OCI-LY1 (cell line): Measurements from ENCODE around the gene AMZ1.

ENCODE experiments used
- H2AFZ ChIP-seq: fragments of 200-600 bp; sonication (generic), shearing (Covaris generic); 2 replicates; pipeline ENCODE4 v1.6.0; 2014; ENCODE audit warnings: antibody characterized with exemption, mild to moderate bottlenecking, low read length
- H3F3A ChIP-seq: fragments of 200-600 bp; sonication (generic), shearing (Covaris generic); 2 replicates; pipeline ENCODE4 v1.6.0; 2014; ENCODE audit warnings: mild to moderate bottlenecking, antibody characterized with exemption, low read length, moderate library complexity; ENCODE audit not compliant: insufficient read depth
- H3K27ac ChIP-seq: fragments of 200-600 bp; sonication (generic); 2 replicates; pipeline ENCODE4 v1.5.1; 2014; ENCODE audit warnings: low read length, mixed run types, mild to moderate bottlenecking, low read depth; ENCODE audit not compliant: poor library complexity, severe bottlenecking
- H3K27me3 ChIP-seq: fragments of 200-600 bp; sonication (generic); 2 replicates; pipeline ENCODE4 v1.6.0; 2014; ENCODE audit warnings: antibody characterized with exemption, mild to moderate bottlenecking, low read length, moderate library complexity; ENCODE audit not compliant: insufficient read depth
- H3K36me3 ChIP-seq: fragments of 200-600 bp; sonication (generic); 2 replicates; pipeline ENCODE4 v1.6.1; 2014; ENCODE audit warnings: mild to moderate bottlenecking, antibody characterized with exemption, low read length, moderate library complexity, mixed read lengths; ENCODE audit not compliant: insufficient read depth
- H3K4me1 ChIP-seq: fragments of 200-600 bp; sonication (generic); 2 replicates; pipeline ENCODE4 v1.5.1; 2014; ENCODE audit warnings: mild to moderate bottlenecking, low read length, moderate library complexity; ENCODE audit not compliant: insufficient read depth, severe bottlenecking
- H3K4me2 ChIP-seq: fragments of 200-600 bp; sonication (generic), shearing (Covaris generic); 2 replicates; pipeline ENCODE4 v1.6.1; 2014; ENCODE audit warnings: low read length
- H3K4me3 ChIP-seq: fragments of 200-600 bp; sonication (generic); 2 replicates; pipeline ENCODE4 v1.5.1; 2014; ENCODE audit warnings: low read length, low read depth, mild to moderate bottlenecking, mixed read lengths; ENCODE audit not compliant: poor library complexity, severe bottlenecking
- H3K79me2 ChIP-seq: fragments of 200-600 bp; shearing (Covaris generic); 2 replicates; pipeline ENCODE4 v1.6.1; 2016; ENCODE audit warnings: mixed run types, low read length, mixed read lengths; ENCODE audit not compliant: insufficient read depth
- H3K9ac ChIP-seq: fragments of 200-600 bp; sonication (generic), shearing (Covaris generic); 2 replicates; pipeline ENCODE4 v1.6.1; 2014; ENCODE audit warnings: mild to moderate bottlenecking, low read length, mixed read lengths
- H3K9me2 ChIP-seq: fragments of 200-600 bp; sonication (generic), shearing (Covaris generic); 2 replicates; pipeline ENCODE4 v1.6.1; 2014; ENCODE audit warnings: low read depth, mild to moderate bottlenecking, low read length, mixed read lengths
- H3K9me3 ChIP-seq: fragments of 200-600 bp; shearing (Covaris generic); 2 replicates; pipeline ENCODE4 v1.6.1; 2014; ENCODE audit warnings: low read length, mixed read lengths
- H4K20me1 ChIP-seq: fragments of 200-600 bp; sonication (generic), shearing (Covaris generic); 2 replicates; pipeline ENCODE4 v1.6.0; 2016; ENCODE audit warnings: mild to moderate bottlenecking, low read length; ENCODE audit not compliant: insufficient read depth
- CTCF ChIP-seq: fragments of 200-600 bp; sonication (generic), shearing (Covaris generic); IDR thresholded peaks from 2 replicates; pipeline ENCODE4 v1.5.1; 2017; ENCODE audit warnings: mild to moderate bottlenecking, antibody characterized with exemption, low read length, moderate library complexity, mixed read lengths
- EZH2 ChIP-seq: fragments of 200-600 bp; sonication (generic), shearing (Covaris generic); IDR thresholded peaks from 2 replicates; pipeline ENCODE4 v1.8.0; 2017; ENCODE audit warnings: borderline replicate concordance, mixed run types, mild to moderate bottlenecking, antibody characterized with exemption, low read length, moderate library complexity, mixed read lengths

Gene AMZ1

GRCh38 chr7:2730846-2731770, 43.1 kb downstream of the AMZ1 start:
- no peaks in the 10 kb centered on the region for H3K4me1 ChIP-seq
- H3K4me3 ChIP-seq, result no peak overlapping the region
- H3K9me2 ChIP-seq, result no peaks in the 10 kb centered on the region
- no peaks in the 10 kb centered on the region for H3F3A ChIP-seq
- H4K20me1 ChIP-seq, result no peaks in the 10 kb centered on the region
- no peak overlapping the region for H3K9ac ChIP-seq
- TF ChIP-seq CTCF (no peak), EZH2 (no peak)
- H2AFZ ChIP-seq, result no peak overlapping the region
- no peak overlapping the region for H3K4me2 ChIP-seq
- H3K36me3 ChIP-seq, result no peaks in the 10 kb centered on the region
- H3K79me2 ChIP-seq, result no peaks in the 10 kb centered on the region
- H3K27ac ChIP-seq, result no peak overlapping the region
- no peaks in the 10 kb centered on the region for H3K9me3 ChIP-seq
- no peaks in the 10 kb centered on the region for H3K27me3 ChIP-seq

GRCh38 chr7:2732388-2732787, 44.4 kb downstream of the AMZ1 start:
- Histone ChIP-seq H3K27ac (no peak overlapping the region), H3K4me2 (no peak overlapping the region), H4K20me1 (no peaks in the 10 kb centered on the region), H3F3A (no peaks in the 10 kb centered on the region), H3K4me1 (no peaks in the 10 kb centered on the region), H3K4me3 (no peak overlapping the region), H3K27me3 (no peaks in the 10 kb centered on the region), H3K36me3 (no peaks in the 10 kb centered on the region), H3K9me3 (no peaks in the 10 kb centered on the region), H2AFZ (no peak overlapping the region), H3K9me2 (no peaks in the 10 kb centered on the region), H3K79me2 (no peaks in the 10 kb centered on the region), H3K9ac (no peak overlapping the region)
- TF ChIP-seq CTCF (no peak), EZH2 (no peak)

GRCh38 chr7:2732959-2733584, 45.1 kb downstream of the AMZ1 start:
- TF ChIP-seq CTCF (no peak), EZH2 (no peak)
- Histone ChIP-seq H3K27me3 (no peaks in the 10 kb centered on the region), H3K4me1 (no peaks in the 10 kb centered on the region), H3K9me2 (no peaks in the 10 kb centered on the region), H3K36me3 (no peaks in the 10 kb centered on the region), H3K27ac (no peak overlapping the region), H3K4me2 (no peak overlapping the region), H2AFZ (no peak overlapping the region), H3K79me2 (no peaks in the 10 kb centered on the region), H4K20me1 (no peaks in the 10 kb centered on the region), H3K9ac (no peak overlapping the region), H3F3A (no peaks in the 10 kb centered on the region), H3K4me3 (no peak overlapping the region), H3K9me3 (no peaks in the 10 kb centered on the region)
